ENCODE results near the gene TOMM22.
A peak's percentile ranks its signal among the peaks of the same experiment; 100 is the strongest.
"Not testable (repeated sequence)": the region's sequence is repeated elsewhere in the genome, so short reads cannot be mapped to it uniquely, and the experiment has no call there.

The TOMM22 gene

DNA sequence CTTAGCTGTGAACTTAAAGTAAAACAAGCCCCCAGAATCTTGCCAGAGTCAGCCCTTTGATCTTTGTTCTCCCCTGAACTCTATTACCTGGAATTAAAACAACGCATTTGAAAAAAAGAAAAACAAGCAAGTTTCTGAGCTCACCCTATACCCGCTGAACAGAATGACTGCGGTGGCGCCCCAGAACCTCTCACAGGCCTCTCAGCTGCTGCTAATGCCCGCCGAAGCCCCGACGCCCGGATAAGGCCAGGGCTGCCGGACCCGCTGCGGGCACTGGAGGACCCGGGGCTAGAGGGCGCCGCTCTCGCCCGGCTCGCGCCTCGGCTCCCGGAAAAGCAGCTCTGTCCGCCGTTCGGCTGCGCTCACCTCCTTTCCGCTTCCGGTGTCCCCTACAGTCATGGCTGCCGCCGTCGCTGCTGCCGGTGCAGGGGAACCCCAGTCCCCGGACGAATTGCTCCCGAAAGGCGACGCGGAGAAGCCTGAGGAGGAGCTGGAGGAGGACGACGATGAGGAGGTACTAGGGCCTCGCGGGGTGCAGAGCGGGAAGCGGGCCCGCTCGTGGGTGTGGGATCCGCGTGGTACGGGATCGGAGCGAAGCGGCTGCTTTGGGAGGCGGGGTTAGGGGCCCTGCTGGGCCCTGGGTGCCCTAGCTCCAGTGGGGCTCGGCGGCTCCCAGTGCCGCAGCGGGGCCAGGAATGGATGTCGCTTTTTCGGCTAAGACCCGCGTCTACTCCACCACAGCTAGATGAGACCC lies at the start of gene TOMM22:
Gene TOMM22 (plus strand): TSS at position 376 of the 754 bp plus-strand sequence. CDS start 22 bp downstream, at position 398.
- peak; percentile 91 for DNase-seq (ENCODE audit: low spot score)

DNA sequence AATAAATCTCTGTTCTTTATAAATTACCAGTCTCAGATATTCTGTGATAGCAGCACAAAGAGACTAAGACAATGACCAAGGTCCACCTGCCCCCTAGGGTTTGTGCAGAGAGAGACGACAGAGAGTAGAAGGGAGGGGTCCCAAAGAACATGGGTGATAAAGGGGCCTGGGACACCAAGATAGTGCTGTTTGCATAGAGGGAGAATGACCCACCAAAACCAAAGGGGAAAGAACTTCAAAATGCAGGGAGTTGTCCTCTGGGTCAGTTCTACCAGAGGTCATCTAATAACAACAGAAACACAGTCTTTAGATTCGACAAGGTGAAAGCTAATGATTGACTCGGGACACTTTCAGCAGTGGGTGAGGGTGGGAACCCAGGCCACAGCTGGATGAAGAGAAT lies 49.2 kb upstream of the TOMM22 start:
- no peak for DNase-seq (ENCODE audit: low spot score)

DNA sequence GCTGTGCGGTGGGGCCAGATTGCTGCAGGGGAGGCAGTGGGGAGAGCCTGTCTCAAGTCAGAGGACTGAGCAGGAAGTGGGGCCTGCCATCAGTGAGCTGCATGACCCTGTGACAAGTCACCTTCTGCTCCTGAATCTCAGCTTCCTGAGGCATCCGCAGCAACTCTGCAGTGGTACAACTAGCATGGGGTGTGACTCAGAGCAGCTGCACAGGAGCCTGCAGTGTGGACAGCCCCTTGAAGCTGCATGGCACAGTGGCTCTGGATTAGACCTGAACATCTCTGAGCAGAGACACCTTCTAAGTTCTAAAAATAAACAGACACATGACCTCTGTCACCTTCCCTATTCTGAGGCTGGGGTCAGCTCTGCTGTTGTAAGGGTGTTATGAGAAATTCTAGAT lies 43.5 kb upstream of the TOMM22 start:
- no peak for DNase-seq (ENCODE audit: low spot score)

DNA sequence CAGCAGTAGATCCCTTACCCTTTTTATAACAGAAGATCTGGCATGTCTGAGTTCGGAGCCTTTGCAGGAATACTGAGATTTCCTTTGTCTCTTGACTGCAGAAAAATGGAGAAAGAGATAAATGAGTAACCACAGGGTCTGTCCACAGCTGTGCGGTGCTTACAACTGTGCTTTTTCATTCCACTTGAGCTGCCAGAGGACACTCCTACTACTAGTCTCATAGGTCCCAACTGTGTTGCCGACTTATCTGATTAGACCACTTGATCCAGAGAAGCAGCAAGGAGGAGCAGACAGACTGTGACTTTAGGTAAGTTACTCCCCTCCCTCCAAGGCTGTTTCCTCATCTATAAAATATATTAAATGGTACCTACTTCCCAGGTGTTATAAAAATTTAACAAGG lies 43.0 kb upstream of the TOMM22 start:
- no peak for DNase-seq (ENCODE audit: low spot score)

DNA sequence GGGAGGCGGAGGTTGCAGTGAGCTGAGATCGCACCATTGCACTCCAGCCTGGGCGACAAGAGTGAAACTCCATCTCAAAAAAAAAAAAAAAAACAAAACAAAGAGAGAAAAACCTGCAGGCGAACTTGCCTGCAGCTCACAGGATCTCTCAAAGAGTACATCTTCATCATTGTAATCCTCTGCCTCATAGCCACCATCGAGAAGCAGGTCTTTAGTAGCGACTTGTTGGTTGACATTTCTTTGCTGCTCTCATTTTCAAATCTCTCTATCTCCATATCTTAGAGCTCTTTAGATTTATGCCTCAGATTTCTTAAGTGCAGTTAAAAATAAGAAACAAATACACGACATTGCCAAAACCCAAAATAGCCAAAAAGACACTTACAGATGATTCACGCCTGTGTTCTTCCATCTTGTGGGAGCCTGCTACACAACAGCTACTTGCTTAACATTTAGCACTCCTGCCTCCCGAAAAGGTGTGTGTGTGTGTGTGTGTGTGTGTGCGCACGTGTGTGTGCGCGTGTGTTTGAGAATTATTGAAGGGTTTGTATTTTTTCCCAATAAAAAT lies 40.2 kb upstream of the TOMM22 start:
- DNase-seq (ENCODE audit: low spot score): no peak

DNA sequence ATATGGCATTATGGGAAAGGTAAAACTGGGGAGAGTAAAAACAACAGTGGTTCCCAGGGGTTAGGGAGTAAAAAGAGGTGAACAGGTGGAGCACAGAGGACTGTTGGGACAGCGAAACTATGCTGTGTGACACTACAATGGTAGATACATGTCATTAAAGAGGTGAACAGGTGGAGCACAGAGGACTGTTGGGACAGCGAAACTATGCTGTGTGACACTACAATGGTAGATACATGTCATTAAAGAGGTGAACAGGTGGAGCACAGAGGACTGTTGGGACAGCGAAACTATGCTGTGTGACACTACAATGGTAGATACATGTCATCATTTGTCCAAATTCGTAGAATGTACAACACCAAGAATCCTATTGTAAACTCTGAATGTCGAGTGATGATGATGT lies 37.5 kb upstream of the TOMM22 start:
- DNase-seq (ENCODE audit: low spot score): not testable (repeated sequence)

DNA sequence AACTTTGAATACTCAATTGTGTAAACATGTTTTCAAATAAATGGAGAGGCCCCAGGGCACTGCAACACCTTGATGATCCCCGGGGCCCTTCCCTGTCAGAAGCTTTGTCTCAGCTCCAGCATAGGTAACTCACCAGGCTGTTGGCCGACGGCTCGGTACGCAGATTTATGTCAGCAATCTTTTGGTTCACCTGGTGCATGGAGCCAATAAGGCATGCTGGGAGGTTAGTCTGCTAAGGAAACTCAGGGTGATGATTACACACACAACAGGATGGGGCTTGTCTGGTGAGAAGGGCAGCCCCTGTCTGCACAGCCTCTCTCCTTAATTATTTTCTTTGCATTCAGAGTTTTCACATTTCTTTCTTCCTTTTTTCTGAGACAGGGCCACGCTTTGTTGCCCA lies 36.3 kb upstream of the TOMM22 start:
- DNase-seq (ENCODE audit: low spot score): no peak

DNA sequence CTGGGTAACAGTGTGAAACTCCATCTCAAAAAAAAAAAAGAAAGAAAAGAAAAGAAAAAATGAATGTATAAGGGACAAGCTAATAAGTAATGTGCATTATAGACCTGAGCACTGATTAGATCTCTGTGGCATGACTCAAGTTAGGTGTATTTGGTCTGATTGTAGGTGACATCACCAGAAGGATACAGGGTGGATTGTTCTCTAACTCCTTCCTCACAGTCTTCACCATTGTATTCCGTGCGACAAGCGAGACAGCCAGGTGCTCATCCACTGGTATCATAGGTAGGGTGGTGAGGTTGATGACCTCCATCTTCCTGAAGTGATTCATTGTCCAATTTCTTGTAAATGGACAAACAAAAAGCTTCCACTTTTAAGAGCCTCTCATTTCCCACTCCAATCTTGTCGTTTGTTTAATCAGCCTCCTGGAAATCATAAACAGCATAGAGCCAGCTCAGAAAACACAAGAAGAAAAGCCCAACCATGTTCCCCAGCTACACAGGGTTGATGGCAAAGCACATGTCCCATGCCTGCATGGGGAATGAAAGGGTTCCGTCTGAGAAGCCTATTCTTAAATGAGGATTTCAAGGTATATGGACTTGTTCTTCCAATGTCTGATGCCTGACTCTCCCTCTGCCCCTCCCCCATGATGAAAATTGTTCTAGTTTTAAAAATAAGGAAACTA lies 31.8 kb upstream of the TOMM22 start:
- no peak for DNase-seq (ENCODE audit: low spot score)

DNA sequence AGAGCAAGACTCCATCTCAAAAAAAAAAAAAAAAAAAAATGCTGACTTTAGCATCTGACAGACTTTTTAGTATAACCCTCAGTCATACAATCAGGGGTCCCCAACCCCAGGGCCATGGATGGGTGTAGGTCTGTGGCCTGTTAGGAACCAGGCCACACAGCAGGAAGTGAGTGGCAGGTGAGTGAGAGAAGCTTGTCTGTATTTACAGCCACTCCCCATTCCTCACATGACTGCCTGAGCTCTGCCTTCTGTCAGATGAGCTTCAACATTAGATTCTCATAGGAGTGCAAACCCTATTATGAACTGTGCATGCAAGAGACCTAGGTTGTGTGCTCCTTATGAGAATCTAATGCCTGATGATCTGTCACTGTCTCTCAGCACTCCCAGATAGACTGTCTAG lies 28.9 kb upstream of the TOMM22 start:
- no peak for DNase-seq (ENCODE audit: low spot score)

DNA sequence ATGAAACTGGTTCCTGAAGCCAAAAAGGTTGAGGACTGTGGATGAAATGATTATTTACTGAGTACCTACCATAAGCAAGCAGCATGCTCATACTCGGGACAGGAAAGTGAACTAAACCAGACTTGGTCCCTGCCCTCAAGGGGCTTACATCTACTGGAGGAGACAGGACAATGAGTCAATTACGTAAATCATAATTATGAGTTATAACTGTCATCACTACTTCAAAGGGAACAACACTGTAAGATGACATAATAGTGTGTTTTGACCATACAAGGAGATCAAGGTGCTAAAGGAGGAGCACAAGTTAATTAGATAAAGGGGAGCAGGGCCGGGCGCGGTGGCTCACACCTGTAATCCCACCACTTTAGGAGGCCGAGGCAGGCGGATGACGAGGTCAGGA lies 28.0 kb upstream of the TOMM22 start:
- DNase-seq (ENCODE audit: low spot score): no peak

DNA sequence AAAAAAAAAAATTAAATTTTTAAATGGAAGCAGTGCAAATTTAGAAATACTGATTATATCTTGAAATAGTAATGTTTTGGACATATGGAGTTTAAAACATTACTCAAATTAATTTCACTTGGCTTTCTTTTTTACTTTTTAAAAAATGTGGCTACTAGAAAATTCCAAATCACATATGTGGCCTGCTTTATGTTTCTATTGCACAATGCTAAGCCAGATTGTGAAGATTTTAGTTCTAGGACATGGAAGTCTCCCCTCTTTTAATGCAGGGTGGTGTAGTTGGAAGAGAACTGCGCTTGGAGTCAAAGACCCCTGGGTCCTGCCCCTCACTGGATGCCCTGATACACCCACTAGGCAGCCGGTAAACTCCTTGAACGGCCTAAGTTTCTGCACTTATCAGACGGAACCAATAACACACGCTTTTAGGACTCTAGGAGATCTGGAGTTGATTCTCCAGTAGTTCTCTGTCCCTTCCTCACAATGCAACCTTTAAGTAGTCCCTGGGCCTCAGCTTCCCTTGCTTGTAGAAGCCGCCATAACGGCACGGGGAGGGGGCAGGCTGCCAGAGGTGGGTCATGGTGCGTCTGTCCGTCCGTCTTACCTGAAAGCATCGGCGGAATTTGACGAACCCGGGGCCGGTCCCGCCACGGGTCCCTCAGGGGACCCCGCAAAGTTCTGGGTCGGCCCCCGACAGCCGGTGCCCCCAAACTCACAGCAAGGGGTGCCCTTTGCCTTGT lies 26.1 kb upstream of the TOMM22 start:
- no peak for DNase-seq (ENCODE audit: low spot score)

DNA sequence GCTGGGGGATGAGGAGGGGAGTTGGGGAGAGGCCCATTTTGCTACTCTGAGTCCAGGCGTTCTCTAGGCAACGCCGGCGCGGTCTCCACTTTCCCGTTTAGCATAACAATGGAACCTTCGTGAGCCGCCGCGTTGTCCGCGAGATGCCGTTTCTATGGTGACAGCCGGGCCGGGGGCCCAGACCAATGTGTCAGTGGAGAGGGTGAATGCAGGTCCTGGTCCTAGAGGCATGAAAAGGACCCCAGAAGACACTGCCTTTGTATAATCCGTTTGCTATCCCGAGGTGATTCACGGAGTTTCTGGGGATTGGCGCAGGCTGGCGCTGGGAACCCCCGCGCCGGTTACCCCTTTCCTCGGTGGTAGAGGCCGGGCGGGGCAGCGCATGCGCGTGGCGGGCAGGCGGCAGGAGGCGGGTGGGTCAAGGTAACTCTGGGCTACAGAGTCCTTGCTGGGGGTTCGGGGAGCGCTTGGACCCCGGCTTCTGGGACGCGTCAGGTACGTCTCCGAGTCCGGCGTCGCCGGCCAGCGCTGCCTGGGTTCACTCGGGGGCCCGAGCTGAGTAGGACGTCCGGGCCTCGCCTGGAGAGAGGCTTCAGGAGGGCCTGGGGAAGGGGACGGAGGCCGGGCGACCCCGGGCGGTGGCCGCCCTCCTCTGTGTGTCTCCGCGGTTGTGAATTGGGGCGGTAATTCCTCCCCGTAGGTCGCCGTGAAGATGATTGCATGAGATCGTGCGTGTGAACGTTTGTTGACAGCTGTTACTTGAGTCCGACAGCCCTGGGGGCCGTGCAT lies 25.3 kb upstream of the TOMM22 start, which contains the start of the genes CBY1 and FAM227A:
Gene CBY1 (plus strand): TSS at position 383 of the 789 bp plus-strand sequence. CDS start 11,417 bp downstream, outside the sequence.
Gene FAM227A (minus strand): TSS at position 137 of the 789 bp plus-strand sequence. CDS start 6,224 bp downstream, outside the sequence.
- DNase-seq (ENCODE audit: low spot score): peak; percentile 85

DNA sequence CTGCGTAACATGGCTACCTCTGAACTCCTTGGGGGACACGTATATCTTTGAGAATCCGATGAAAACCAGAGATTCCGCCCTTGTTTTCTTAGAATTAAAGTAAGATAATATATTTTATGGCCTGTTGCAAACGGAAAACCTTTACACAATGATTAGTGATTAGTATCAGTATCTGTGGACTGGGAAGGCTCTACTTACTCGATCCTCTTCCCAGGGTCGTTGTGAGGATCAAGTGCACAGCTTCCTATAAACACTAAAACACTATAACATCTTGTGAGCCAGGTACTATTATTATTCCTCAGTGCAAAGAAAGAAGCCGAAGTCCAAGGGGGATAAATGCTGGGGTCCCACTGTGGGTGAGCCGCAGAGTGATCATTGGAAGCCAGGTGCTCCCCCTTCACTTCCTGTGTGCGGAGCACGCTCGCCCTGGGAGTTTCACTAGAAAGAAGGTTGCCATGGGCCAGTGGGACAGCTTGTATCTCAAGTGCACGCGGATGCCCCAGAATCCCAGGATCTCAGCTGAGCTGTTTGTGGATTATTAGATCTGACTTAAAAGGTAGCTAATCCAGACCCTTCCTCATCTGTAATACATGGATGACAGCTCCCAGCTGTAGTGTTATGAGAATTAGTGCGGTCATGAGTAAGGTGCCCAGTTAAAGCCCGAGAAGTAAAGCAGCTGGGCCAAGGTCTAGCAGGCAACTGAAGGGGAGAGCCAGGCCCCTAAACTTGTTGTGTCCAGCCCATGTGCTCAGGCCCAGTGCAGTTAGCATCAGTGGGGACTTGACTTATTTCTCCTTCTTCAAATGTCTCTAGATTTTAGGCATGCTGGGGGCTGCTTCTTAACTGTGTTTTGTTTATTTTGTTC lies 24.5 kb upstream of the TOMM22 start:
- peak; percentile 49 for DNase-seq (ENCODE audit: low spot score)

DNA sequence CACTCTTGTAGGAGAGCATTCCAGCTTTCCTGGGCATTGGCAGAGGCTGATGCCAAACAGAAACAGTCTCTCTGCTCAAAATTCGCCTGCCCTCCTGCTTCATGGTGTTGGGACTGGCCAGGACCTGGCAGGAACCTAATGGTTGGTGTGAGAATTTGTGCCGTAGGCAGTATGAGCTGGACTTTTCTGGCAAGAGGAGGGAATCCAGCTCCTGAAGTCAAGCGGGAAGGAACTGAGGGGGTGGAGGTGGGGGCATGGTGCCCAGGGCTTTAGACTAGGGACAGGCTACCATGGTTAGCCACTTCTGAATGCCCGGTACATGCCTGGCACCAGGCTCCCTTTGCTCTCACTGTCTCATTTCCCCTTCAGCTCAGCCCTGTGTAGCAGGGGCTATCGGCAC lies 6.9 kb upstream of the TOMM22 start:
- no peak for DNase-seq (ENCODE audit: low spot score)

DNA sequence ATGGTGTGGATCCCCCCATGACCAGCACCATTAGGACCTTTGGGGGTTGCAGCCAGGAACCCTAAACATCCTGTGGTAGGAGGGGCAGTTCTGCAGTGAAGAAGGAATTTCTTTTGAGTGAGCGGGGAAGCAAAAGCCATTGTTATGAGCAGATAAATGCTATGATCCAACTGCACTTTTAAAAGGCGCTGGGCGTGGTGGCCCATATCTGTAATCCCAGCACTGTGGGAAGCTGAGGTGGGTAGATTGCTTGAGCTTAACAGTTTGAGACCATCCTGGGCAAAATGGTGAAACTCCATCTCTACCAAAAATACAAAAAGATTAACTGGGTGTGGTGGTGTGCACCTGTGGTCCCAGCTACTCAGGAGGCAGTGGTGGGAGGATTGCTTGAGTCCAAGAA lies 5.9 kb upstream of the TOMM22 start:
- no peak for DNase-seq (ENCODE audit: low spot score)

DNA sequence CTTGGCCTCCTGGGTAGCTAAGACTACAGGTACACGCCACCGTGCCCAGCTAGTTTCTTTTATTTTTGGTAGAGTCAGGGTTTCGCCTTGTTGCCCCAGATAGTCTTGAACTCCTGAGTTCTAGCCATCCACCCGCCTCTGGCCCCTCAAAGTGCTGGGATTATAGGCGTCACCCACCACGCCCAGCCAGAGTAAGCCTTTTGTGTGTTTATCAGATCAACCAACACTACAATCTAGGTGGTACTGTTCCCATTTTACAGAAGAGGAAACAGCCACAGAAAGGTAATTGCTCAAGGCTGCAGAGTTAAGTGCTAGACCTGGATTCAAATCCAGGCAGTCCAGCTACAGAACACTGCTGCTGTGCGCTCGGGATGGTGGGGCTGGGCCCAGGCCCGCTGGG lies 3.1 kb downstream of the TOMM22 start:
- no peak for DNase-seq (ENCODE audit: low spot score)

DNA sequence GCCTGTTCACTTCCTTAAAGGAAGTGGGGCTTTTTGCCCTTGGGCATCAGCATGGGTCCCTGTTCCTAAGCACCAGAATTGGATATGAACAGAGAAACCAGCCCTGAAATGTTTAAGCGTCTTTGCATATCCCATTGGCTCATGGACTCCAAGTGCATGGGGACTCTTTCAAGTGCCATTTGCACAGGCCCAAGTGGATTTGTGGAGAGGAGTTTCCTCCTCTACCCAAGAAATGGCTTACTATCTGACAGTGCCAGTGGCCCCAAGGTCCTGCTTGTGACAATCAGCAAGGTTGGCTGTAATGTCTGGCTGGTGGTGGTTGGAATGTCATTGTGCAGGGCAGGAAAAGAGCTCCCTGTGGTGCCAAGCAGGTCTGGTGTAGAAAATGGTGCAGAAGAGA lies 4.0 kb downstream of the TOMM22 start:
- DNase-seq (ENCODE audit: low spot score): no peak

DNA sequence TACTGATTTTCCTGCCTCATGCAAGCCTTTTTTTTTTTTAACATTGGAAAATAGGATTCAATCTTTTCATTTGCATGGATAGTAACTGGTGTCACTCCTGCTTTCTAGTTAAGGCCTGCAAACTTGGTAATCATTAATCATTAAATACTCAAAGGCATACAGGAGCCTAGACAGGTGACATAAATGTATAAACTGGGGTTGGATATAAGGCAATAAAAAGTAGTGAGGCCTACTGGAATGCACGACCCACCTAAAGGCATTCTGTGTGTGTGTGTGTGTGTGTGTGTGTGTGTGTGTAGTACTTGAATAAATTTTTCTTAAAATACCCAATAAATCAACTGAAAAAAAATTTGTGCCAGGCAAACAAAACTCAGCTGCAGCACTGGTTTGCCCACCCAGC lies 7.9 kb downstream of the TOMM22 start:
- DNase-seq (ENCODE audit: low spot score): no peak

DNA sequence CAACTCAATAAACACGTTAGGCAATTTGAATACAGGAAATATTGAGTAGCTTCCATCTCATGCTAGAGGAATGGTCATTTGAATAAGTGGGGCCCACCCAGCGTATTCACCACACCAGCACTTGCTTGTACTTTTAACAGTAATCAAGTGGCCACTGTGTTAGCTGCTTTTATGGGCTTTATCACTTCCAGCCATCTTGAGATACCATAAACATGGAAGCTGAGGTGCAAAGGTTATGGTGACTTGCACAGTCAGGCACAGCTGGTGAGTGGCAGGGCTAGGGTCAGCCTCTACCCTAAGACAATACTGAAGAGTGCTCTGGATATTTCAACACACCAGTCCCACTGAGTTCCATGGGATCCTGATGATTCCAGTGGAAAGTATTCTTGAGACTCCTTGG lies 12.3 kb downstream of the TOMM22 start:
- no peak for DNase-seq (ENCODE audit: low spot score)

DNA sequence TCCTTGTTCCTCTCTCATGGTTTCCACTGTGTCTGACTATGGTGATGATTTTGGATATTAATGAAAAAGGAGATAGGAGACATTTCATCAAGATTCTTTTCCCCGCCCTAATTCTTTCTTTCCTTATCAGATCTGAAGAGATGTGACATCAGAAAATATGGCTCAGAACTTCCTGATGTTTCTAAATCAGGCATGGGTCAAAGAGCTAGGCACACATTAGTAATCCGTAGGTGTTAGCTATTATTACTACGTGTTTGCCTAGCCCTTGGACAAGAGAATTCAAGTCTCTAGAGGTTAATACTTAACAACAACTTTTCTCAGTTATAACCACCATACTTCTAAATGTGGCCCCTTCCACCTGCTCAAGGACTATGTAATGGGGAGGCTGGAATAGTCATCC lies 13.2 kb downstream of the TOMM22 start:
- no peak for DNase-seq (ENCODE audit: low spot score)

Data from activated CD4-positive, alpha-beta T cell treated with anti-CD3 and anti-CD28 coated beads, Interleukin-2, Interleukin-4, amounts not matched to agents 100 ng/mL and 50 ng/mL, durations not matched to agents 16 hours and 8 hours (primary cell).